IMR-90 (cell line): Measurements from ENCODE around the gene SLC7A10. TPM values are rescaled to one million over a fixed set of nuclear protein-coding genes. Genes with fewer than 3 reads are reported as not detected.

ENCODE experiments used
- polyA plus RNA-seq, 3 experiments: library from polyadenylated mRNA; depleted of rRNA; stranded (reverse); fragments of >200 nt; gene quantifications; 2 replicates each; pipeline ENCODE4 v1.2.3, GENCODE V29; 2012; ENCODE audit warnings: low replicate concordance in 1 of 3
- total RNA-seq: library from RNA; depleted of rRNA; stranded (reverse); fragments of >200 nt; gene quantifications from 2 replicates; pipeline ENCODE4 v1.2.3, GENCODE V29; 2012
- TF ChIP-seq, protein P1 (sequence below): conservative IDR thresholded peaks from 2 replicates; pipeline ENCODE4 v1.5.1; 2012; ENCODE audit warnings: mild to moderate bottlenecking, low read depth, low read length, improper control_type of control experiment

SLC7A10 gene
- total and polyA plus RNA-seq, 2 of the 4 experiments (the other 2 are of a cell fraction): not detected

DNA sequence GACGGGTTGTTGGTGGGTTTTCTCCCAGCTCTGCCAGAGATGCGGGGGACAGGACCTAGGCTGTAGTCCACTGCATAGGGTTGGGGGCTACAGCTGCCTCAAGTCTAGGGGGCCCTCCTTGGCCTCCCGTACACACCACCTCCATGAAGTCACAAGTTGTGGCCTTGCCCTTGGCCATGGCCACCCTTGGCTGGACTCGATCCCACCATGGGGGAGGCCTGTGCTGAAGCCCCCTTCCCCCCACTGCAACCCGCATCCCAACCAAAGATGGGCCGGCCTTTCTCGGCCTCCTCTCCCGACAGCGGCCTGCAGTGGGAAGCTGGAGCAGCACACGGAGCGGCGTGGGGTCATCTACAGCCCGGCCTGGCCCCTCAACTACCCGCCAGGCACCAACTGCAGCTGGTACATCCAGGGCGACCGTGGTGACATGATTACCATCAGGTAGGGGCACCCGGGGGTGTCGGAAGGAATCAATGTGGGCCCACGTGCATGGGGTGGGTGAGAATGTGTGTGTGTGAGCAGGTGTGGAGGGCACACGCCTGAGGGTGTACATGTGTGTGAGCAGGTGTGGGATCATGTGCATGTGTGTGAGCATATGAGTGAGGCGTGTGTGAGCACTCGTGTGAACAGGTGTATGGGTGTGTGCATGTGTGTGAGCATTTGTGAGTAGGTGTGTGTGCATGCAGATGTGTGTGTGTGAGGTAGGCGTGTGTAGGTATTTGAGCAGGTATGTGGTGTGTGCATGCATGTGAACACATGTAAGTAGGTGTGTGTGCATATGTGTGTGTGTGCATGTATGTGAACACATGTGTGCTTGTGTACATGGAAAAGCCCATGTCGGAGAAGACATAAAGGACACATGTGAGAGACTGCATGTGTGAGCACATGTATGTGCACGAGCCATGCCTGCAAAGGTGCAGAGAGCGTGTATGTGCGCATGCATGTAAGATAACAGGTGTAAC, 22.8 kb downstream of the SLC7A10 start (continued):
- TF ChIP-seq, protein P1, sequence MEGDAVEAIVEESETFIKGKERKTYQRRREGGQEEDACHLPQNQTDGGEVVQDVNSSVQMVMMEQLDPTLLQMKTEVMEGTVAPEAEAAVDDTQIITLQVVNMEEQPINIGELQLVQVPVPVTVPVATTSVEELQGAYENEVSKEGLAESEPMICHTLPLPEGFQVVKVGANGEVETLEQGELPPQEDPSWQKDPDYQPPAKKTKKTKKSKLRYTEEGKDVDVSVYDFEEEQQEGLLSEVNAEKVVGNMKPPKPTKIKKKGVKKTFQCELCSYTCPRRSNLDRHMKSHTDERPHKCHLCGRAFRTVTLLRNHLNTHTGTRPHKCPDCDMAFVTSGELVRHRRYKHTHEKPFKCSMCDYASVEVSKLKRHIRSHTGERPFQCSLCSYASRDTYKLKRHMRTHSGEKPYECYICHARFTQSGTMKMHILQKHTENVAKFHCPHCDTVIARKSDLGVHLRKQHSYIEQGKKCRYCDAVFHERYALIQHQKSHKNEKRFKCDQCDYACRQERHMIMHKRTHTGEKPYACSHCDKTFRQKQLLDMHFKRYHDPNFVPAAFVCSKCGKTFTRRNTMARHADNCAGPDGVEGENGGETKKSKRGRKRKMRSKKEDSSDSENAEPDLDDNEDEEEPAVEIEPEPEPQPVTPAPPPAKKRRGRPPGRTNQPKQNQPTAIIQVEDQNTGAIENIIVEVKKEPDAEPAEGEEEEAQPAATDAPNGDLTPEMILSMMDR: no peak
